HTR-8/SVneo (cell line): ENCODE data around the gene SOD1.
"Not testable (repeated sequence)": the region's sequence is repeated elsewhere in the genome, so short reads cannot be mapped to it uniquely, and the experiment has no call there.

Experiments used
- DNase-seq: peaks from one replicate; pipeline ENCODE4 v3.0.0; 2011; ENCODE audit warnings: low spot score, mixed read lengths; ENCODE audit not compliant: insufficient read length
- FAIRE-seq: peaks from 2 replicates; lab custom pipeline; 2011; peaks lifted over from hg19 to GRCh38; lab: Jason Lieb, UNC

SOD1 gene

DNA sequence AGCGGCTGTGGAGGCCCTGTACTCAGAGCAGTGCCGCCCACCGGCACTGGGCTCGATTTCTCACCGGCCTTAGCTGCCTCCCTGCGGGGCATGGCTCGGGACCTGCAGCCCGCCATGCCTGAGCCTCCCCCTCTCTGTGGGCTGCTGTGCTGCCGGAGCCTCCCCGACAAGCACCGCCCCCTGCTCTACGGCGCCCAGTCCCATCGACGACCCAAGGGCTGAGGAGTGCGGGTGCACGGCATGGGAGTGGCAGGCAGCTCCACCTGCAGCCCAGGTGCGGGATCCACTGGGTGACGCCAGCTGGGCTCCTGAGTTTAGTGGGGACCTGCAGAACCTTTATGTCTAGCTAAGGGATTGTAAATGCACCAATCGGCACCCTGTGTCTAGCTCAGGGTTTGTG is 5.2 kb upstream of the SOD1 start:
- no peak for FAIRE-seq

DNA sequence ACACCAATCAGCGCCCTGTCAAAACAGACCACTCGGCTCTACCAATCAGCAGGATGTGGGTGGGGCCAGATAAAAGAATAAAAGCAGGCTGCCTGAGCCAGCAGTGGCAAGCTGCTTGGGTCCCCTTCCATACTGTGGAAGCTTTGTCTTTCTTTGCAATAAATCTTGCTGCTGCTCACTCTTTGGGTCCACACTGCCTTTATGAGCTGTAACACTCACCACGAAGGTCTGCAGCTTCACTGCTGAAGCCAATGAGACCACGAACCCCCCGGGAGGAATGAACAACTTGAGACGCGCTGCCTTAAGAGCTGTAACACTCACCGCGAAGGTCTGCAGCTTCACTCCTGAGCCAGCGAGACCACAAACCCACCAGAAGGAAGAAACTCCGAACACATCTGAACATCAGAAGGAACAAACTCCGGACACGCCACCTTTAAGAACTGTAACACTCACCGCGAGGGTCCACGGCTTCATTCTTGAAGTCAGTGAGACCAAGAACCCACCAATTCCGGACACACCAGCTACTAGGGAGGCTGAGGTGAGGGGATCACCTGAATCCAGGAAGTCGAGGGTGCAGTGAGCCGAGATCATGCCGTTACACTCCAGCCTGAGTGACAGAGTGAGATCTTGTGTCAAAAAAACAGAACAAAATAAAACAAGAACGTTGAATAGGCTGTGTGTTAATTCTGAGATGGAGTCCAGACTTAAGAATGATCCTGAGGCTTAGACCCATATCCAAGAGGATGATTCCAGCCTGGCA is 4.5 kb upstream of the SOD1 start:
- FAIRE-seq, DNase-seq: not testable (repeated sequence)

More for the DNA sequence above, 5.2 kb upstream of the SOD1 start:
- no peak for DNase-seq

DNA sequence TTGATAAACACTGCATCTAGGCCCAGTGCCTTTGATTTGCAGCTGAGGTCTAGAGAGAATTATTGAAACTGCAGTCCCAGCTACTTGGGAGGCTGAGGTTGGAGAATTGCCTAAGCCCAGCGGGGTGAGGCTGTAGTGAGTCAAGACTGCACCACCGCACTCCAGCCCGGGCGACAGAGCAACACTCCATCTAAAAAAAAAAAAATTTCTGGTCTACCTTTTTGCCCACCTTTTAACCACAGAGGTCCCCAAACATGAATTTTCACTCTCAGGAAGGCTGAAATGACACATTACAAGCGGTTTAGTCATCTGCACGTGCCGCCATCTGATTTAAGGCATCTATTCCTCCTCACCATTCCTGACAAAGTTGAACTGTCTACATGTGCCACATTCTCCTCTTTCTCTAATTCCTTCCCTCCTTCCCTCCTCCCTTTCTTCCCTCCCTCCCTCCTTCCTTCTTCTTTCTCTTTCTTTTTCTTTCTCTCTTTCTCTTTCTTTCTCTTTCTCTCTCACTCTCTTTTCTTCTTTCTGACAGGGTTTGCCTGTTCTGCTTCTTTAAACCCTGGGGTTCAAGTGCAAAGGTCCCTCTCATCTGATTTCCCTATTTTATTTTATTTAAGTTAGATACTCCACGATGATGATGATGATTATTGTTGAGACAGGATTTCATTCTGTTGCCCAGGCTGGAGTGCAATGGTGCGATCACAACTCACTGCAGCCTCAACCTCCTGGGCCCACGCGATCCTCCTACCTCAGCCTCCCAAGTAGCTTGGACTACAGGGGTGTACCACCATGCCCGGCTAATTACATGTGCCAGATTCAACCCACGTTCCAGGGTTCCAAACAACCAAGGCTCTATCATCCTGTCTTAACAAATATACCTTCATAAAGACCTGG is 3.0 kb upstream of the SOD1 start:
- DNase-seq, result no peak
- no peak for FAIRE-seq

DNA sequence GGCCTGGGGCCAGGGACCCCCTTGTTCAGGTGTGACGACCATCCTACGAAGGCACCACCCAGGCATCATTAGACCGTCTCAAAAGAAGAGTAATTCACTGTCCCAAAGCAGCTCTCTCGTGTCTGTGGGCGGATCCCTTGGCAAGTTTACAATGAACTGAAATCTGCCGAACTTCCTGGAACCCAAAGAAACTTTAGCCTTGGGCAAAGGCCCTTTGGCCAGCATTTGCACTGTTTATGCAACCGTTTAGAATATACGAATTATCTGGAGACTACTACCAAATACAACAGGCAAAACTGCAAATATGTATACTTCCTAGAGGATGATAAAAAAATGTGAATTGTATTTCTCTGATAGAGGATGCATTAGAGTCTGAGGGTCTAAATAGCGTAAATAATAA is 1.4 kb upstream of the SOD1 start:
- FAIRE-seq, result no peak
- DNase-seq, result no peak

DNA sequence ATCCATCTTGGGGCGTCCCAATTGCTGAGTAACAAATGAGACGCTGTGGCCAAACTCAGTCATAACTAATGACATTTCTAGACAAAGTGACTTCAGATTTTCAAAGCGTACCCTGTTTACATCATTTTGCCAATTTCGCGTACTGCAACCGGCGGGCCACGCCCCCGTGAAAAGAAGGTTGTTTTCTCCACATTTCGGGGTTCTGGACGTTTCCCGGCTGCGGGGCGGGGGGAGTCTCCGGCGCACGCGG is 282 bp upstream of the SOD1 start:
- DNase-seq (no peak), FAIRE-seq (no peak)

DNA sequence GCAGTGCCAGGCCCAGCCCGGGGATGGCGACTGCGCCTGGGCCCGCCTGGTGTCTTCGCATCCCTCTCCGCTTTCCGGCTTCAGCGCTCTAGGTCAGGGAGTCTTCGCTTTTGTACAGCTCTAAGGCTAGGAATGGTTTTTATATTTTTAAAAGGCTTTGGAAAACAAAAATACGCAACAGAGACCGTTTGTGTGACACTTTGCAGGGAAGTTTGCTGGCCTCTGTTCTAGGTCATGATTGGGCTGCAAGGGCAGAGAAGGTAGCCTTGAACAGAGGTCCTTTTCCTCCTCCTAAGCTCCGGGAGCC is 719 bp downstream of the SOD1 start:
- no peak for FAIRE-seq
- no peak for DNase-seq

DNA sequence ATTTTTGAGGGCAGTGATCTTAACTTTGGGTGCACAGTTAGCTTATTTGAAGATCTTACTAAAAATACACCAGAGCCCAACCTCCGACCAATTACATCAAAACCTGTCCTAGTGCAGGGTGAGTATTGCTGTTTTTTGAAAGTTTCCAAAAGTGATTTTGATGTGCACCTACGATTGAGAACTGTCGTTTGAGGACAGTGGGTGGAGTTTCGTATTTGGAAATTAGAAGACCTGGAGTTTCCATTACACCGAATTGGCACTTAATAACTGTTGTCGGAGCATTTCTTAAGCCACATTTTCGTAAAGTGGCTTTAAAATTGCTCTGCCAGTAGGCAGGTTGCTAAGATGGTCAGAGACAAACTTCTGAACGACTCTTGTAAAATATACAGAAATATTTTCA is 1.1 kb downstream of the SOD1 start:
- no peak for FAIRE-seq
- DNase-seq, result no peak

DNA sequence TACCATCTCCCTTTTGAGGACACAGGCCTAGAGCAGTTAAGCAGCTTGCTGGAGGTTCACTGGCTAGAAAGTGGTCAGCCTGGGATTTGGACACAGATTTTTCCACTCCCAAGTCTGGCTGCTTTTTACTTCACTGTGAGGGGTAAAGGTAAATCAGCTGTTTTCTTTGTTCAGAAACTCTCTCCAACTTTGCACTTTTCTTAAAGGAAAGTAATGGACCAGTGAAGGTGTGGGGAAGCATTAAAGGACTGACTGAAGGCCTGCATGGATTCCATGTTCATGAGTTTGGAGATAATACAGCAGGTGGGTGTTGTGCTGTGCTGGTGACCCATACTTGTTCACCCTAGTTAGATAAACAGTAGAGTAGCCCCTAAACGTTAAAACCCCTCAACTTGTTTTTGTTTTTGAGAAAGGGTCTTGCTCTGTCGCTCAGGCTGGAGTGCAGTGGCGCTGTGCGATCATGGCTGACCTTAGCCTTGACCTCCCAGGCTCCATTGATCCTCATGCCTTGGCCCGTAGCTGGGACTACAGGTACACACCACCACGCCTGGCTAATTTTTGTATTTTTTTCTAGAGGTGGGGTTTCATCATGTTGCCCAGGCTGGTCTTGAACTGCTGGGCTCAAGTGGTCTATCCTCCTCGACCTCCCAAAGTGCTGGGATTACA is 4.2 kb downstream of the SOD1 start:
- no peak for FAIRE-seq

DNA sequence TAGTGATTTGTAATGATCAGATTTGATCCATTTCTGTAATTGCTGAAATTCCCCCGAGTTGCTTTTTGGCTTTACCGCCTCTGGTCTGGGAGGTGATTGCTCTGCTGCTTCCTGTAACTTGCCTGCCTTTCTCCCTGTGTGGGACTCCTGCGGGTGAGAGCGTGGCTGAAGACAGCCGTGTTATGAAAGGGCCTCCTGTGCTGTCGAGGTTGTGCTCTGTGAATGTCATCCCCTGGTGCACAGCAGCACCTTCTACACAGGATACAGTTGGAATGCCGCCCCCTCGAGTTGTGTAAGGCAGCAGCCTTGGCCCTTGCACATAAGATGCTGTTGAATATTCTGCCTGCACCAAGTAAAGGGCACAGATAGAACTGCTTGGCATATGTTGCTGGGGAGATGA is 5.9 kb downstream of the SOD1 start:
- FAIRE-seq (no peak), DNase-seq (no peak)

More for the DNA sequence above, 4.2 kb downstream of the SOD1 start:
- no peak for DNase-seq

DNA sequence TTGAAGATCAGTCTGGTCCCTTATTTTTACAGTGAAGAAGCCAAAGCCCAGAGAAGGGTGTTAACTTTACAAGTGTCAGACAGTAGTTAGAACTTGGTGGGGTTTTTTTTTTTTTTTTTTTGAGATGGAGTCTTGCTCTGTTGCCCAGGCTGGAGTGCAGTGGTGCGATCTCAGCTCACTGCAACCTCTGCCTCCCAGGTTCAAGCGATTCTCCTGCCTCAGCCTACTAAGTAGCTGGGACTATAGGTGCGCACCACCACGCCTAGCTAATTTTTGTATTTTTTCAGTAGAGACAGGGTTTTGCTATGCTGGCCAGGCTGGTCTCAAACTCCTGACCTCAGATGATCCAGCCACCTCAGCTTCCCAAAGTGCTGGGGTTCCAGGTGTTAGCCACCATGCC is 6.4 kb downstream of the SOD1 start:
- not testable (repeated sequence) for DNase-seq, FAIRE-seq

DNA sequence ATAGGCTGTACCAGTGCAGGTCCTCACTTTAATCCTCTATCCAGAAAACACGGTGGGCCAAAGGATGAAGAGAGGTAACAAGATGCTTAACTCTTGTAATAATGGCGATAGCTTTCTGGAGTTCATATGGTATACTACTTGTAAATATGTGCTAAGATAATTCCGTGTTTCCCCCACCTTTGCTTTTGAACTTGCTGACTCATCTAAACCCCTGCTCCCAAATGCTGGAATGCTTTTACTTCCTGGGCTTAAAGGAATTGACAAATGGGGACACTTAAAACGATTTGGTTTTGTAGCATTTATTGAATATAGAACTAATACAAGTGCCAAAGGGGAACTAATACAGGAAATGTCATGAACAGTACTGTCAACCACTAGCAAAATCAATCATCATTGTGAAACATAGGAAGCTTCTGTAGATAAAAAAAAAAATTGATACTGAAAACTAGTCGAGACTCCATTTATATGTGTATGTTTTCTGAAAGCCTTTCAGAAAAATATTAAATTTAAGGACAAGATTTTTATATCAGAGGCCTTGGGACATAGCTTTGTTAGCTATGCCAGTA is 7.0 kb downstream of the SOD1 start:
- DNase-seq (no peak), FAIRE-seq (no peak)

DNA sequence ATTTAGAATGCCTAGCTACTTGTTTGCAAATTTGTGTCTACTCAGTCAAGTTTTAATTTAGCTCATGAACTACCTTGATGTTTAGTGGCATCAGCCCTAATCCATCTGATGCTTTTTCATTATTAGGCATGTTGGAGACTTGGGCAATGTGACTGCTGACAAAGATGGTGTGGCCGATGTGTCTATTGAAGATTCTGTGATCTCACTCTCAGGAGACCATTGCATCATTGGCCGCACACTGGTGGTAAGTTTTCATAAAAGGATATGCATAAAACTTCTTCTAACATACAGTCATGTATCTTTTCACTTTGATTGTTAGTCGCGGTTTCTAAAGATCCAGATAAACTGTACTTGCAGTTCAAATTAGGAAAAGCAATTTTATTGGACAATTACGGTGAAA is 7.6 kb downstream of the SOD1 start:
- no peak for DNase-seq
- FAIRE-seq, result no peak

DNA sequence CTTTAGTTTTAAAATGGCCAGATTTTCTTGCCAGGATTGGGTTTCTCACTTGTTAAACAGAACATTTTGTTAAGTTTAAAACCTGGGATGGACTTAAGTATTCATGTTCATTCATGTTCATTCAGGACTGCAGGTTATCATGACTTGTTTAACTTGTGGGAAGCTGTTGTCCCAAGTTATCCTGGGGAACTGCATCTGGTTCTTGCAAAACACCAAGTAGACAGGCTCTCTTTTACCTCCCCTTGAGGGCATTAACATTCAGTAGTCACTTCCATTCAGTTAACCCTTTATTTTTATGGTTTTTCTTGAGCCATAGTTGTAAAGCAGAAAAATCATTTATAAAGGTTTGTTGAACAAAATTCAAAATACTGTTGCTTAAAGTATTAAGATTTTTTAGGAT is 8.1 kb downstream of the SOD1 start:
- no peak for FAIRE-seq

DNA sequence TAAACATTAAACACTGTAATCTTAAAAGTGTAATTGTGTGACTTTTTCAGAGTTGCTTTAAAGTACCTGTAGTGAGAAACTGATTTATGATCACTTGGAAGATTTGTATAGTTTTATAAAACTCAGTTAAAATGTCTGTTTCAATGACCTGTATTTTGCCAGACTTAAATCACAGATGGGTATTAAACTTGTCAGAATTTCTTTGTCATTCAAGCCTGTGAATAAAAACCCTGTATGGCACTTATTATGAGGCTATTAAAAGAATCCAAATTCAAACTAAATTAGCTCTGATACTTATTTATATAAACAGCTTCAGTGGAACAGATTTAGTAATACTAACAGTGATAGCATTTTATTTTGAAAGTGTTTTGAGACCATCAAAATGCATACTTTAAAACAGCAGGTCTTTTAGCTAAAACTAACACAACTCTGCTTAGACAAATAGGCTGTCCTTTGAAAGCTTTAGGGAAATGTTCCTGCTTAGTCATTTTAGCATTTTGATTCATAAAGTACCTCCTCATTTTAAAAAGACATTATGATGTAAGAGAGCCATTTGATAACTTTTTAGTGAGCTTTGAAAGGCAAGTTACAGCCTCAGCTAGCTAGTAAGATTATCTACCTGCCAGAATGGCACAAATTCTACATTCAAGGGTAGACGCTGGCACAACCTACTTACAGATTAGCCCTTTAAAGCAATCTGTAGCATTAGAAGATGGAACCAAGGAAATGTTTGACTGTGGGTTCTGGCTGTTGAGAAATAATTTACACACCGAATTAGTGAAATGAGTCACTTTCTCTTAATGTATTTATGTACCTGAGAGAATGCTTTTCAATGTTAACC is 9.4 kb downstream of the SOD1 start:
- DNase-seq, result no peak
- FAIRE-seq, result no peak

More for the DNA sequence above, 8.1 kb downstream of the SOD1 start:
- no peak for DNase-seq

DNA sequence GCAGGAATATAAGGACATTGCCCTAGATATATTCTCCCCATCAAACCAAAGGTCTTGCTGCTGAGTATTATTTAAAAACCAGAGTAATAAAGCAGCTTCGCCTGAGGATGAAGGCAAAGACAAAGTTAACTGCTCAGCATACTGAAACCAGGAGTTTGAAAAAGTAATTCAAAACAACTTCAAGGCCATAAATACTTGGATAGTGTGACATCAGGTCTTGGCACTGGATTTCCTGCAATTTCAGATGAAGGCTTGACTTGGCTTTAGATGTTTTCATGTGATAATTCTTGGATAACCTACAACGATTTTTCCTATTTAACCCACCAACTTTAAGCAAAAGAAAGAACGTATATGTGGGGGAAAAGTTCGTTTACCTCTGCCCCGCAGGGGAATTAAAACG is 10.6 kb downstream of the SOD1 start:
- no peak for FAIRE-seq
- DNase-seq, result no peak

DNA sequence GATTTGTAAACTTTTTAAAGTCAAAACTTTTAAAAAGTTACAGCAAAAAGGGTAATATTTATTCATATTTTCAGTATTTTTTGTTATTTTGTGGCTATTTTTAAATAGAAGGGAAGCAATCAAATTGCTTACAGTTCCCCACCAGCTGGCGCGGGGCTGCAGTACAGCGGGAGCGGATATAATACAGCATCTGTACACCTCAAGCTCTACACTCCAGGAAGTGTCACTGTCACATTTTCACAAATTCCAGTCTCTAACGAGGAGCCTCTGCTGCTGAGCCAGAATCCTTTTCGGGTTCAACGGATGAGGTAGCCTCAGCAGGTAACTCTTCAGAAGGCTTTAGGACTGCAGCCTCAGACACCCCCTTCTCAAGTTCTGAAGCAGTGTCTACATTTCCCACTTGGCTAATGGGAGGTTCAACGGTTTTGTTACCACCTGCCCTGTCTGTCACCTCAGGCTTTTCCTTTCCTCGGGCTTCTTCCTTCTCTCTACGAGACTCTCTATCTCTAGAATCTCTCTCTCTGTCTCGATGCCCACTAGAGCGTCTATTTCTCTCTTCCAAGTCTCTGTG is 11.7 kb downstream of the SOD1 start:
- DNase-seq, result no peak
- FAIRE-seq, result no peak

DNA sequence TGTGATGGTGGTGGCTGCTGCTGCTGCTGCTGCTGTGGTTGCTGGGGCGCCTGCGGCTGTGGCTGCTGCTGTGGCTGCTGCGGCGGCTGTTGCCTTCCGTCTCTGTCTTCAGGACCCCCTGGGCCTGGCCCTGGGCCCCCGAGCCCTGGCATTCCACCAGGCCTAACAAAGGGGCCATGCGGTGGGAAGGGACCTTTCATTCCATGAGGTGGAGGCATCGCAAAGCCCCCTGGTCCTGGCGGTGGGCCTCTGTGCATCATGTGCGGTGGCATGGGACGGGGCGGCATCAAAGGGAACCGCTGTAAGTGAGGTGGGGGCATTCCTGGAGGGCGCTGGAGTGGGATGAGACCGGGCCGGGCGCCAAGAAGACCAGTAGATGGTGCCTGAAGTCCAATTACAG is 12.4 kb downstream of the SOD1 start:
- no peak for DNase-seq
- no peak for FAIRE-seq

DNA sequence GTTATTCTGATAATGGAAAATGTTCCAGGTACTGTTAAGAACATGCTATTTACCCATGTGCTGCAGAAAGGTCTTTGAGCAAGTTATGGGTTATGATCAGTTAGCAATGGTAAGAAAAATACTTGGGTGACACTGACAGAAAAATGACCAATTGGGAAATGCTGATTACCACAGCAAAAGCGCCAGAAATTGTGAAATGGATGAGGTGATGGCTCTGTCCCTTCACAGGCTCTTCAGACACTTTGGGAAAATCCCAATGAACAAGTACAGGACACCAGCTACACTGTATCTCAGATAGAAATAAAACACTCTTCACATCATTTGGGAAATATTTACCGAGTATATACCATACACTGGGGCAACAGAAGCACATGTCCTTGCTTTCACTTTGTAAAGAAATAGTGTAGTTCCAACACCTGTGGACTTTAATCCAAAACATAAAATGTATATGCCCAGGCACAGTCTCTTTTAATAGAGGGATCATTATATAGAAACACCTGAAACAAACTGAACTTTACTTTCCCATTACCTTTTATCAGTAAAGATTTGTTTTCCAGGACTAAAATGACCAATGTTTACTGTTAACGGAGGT is 13.9 kb downstream of the SOD1 start:
- no peak for FAIRE-seq
- no peak for DNase-seq

DNA sequence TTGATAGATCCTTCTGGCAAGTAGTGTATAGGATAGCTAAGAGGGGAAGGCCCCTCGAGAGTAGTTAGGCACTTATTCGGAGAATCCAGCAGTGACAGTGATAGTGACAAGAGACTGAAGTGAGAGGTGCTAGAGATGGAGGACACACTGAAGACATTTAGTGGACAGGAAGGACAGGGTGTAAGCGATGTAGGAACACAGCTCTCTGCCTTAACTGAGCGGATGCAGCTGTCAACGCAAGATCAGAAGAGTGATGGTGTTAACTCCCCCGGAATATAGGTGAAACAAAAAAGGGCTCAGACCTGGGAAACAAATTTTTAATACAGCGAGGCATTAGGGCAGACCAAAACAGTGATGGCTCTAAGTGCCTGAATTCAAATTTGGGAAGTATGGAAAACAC is 15.8 kb downstream of the SOD1 start:
- DNase-seq, result no peak
- no peak for FAIRE-seq

DNA sequence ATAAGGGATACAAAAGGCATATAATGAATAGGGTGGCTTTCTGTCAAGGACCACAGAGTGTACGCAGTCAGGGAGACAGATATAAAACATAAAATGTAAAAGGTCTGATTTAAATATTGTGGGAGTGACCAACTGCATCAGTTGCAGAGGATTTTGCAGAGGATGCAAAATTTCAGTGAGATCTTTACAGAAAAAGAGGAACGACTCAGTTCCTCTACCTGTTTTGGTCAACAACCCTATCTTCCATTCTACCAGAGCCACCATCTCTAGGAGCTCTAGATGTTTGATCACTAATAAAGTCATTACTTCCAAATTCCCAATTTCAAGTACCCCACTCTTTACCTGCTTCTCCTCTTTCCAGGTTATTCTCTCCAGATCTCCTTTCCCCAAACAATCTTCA is 16.5 kb downstream of the SOD1 start:
- no peak for FAIRE-seq
- no peak for DNase-seq
